HG02938 (cell line): ENCODE measurements around the gene DRAM1.
"Not testable (repeated sequence)": the region's sequence is repeated elsewhere in the genome, so short reads cannot be mapped to it uniquely, and the experiment has no call there.

Experiments used
- ATAC-seq: cut with Tn5 transposase; IDR thresholded peaks from one replicate; pipeline ENCODE4 v1.9.1; 2021; ENCODE audit warnings: mild to moderate bottlenecking, moderate library complexity; ENCODE audit not compliant: unreplicated experiment

The DRAM1 gene

GRCh38 chr12:101901777-101902176 is 24.4 kb downstream of the DRAM1 start:
- ATAC-seq, result no peak

GRCh38 chr12:101902641-101903040 is 25.3 kb downstream of the DRAM1 start:
- no peak for ATAC-seq

GRCh38 chr12:101906226-101906625 is 28.8 kb downstream of the DRAM1 start:
- ATAC-seq, result no peak

GRCh38 chr12:101908395-101908794 is 31.0 kb downstream of the DRAM1 start:
- no peak for ATAC-seq

GRCh38 chr12:101909646-101910045 is 32.3 kb downstream of the DRAM1 start:
- ATAC-seq, result peak; percentile 41

GRCh38 chr12:101915841-101916240 is 38.5 kb downstream of the DRAM1 start:
- no peak for ATAC-seq

GRCh38 chr12:101918805-101919204 is 41.4 kb downstream of the DRAM1 start:
- not testable (repeated sequence) for ATAC-seq

- ATAC-seq, result no peak
Observed at GRCh38 chr12:101919447-101919846, 42.1 kb downstream of the DRAM1 start.

- no peak for ATAC-seq
Observed at GRCh38 chr12:101920906-101921305, 43.5 kb downstream of the DRAM1 start.

- no peak for ATAC-seq
Observed at GRCh38 chr12:101923045-101923718, 45.8 kb downstream of the DRAM1 start.

GRCh38 chr12:101924618-101925017 is 47.2 kb downstream of the DRAM1 start:
- ATAC-seq, result no peak

GRCh38 chr12:101925361-101925760 is 48.0 kb downstream of the DRAM1 start:
- ATAC-seq, result no peak

- ATAC-seq, result no peak
Observed at GRCh38 chr12:101925935-101926334, 48.6 kb downstream of the DRAM1 start.

GRCh38 chr12:101927036-101927435 is 49.7 kb downstream of the DRAM1 start:
- ATAC-seq, result no peak

GRCh38 chr12:101927999-101928398 is 50.6 kb downstream of the DRAM1 start:
- ATAC-seq, result no peak

- ATAC-seq, result no peak
Observed at GRCh38 chr12:101928556-101928955, 51.2 kb downstream of the DRAM1 start.

GRCh38 chr12:101929365-101930041 is 52.1 kb downstream of the DRAM1 start:
- no peak for ATAC-seq

GRCh38 chr12:101931498-101932326 is 54.3 kb downstream of the DRAM1 start:
- ATAC-seq, result peak; percentile 50

GRCh38 chr12:101933866-101934514 is 56.6 kb downstream of the DRAM1 start:
- no peak for ATAC-seq

- ATAC-seq, result peak; percentile 71
Observed at GRCh38 chr12:101935890-101936746, 58.7 kb downstream of the DRAM1 start.
